Stimulated activated CD8-positive, alpha-beta memory T cell treated with anti-CD3 and anti-CD28 coated beads, Interleukin-12 subunit alpha, Interleukin-12 subunit beta, amount 100 ng/mL, for 1 hour (primary cell): ENCODE measurements around the gene CLEC16A.

ENCODE experiments used
- DNase-seq: peaks from one replicate; pipeline ENCODE4 v3.0.0-alpha.2; 2020; ENCODE audit warnings: low read depth

The CLEC16A gene

DNA sequence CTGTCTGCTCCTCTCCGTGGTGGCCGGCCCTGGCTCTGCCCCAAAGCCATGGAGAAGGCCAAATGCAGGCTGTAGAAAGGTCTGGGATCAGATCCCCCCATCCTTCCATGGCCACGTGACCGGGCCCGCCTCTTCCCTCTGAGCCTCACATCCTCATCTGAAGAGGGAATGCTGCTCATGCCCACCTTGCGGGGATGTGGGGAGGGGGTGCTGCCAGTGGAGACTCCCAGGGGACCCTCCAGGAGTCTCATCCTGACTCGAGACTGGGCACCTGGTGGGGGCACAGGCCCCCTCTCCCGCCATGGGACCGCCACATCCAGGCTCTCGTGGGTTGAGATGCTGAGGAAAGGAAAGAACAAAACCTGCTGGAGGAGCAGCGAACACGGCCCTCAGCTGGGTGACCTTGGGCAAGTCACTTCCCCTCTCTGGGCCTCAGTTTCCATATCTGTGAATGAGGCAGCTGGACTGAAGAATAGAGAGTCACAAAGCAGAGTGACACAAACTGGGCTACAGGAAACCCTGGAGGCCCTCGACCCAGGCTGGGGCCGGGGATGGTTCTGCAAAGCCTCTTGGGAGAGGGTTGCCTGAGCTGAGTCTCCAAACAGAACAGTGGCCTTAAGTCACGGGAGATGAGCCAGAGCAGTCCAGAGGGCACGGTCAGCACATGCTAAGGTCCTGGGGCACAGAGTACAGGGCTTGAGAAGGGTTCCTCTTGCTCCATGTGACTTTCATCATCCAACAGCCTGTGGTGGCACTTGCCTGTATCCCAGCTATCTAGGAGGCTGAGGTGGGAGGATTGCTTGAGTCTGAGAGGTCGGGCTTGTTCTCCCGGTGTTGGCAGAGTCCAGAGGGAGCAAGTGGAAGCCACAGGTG, 281.5 kb downstream of the CLEC16A start:
- no peak for DNase-seq

DNA sequence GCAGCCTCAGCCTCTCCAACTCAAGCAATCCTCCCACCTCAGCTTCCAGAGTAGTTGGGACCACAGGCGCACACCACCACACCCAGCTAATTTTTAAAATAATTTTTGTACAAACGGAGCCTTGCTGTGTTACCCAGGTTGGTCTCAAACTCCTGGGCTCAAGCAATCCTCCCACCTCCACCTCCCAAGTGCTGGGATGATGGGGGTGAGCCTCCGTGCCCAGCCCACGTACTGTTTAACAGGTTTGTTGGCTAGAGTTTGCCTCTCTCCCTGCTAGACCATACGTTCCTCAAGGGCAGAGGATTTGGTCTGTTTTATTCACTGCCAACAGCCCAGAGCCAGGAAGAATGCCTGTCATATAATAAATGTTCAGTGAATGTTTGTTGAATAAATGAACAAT, 285.1 kb downstream of the CLEC16A start:
- no peak for DNase-seq

- no peak for DNase-seq
Measured at GRCh38 chr16:11229906-11230305, 285.5 kb downstream of the CLEC16A start.

DNA sequence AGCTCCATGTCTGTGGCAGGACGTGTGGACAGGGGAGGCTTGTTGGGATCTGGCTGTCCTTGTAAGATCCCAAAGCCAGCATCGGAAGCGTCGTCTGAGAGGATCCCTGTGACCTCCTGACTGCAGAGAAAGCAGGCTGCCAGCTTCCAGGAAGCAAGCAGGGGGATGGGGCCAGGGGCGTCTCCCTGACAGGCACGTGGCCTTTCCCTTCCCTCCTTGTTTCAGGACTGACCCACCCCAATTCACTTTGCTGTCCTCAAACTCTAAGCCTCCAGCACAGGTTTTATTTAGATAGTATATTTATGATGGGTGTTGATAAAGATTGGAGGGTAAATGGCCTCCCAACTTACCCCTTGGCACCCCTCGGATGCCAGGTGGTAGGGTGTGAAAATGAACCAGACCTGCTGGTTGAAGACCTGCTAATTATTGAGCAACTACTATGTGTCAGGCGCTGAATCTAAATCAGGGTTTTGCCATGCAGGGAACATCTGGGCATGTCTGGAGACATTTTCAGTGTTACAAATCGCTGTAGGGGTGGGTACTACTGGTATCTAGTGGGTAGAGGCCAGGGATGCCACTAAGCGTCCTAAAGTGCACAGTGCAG, 287.1 kb downstream of the CLEC16A start:
- DNase-seq: no peak
